ENCODE data around the gene SESTD1. TPM values are rescaled to one million over a fixed set of nuclear protein-coding genes. Genes with fewer than 3 reads are reported as not detected.
"Not testable (repeated sequence)": the region's sequence is repeated elsewhere in the genome, so short reads cannot be mapped to it uniquely, and the experiment has no call there.

SESTD1 gene
- total RNA-seq, 2 experiments from 2014 or later, result 11.6 to 13.1 TPM

- CTCF ChIA-PET, result no interaction called here
- Mint-ChIP-seq H3K27ac (no peak overlapping the region), H3K9me3 (peaks cover 2% of the 10 kb centered on the region), H3K4me1 (ENCODE audit: low read depth) (no peaks in the 10 kb centered on the region), H3K36me3 (no peaks in the 10 kb centered on the region), H3K27me3 (no peaks in the 10 kb centered on the region), H3K4me3 (no peak overlapping the region)
- DNase-seq, result no peak
- POLR2A ChIA-PET, result no interaction called here
- intact Hi-C loops (cut with micrococcal nuclease), result no loop called here
Measured at GRCh38 chr2:179068991-179069643, 195.5 kb downstream of the SESTD1 start.

GRCh38 chr2:179059026-179059700 is 205.5 kb downstream of the SESTD1 start:
- no peaks in the 10 kb centered on the region for H3K4me1 Mint-ChIP-seq (ENCODE audit: low read depth)
- no peaks in the 10 kb centered on the region for H3K36me3 Mint-ChIP-seq
- H3K4me3 Mint-ChIP-seq, result no peak overlapping the region
- no peaks in the 10 kb centered on the region for H3K27me3 Mint-ChIP-seq
- intact Hi-C loops (cut with micrococcal nuclease), result no loop called here
- H3K9me3 Mint-ChIP-seq, result no peaks in the 10 kb centered on the region
- CTCF ChIA-PET, result no interaction called here
- DNase-seq, result no peak
- no peak overlapping the region for H3K27ac Mint-ChIP-seq
- POLR2A ChIA-PET, result no interaction called here

GRCh38 chr2:179057737-179058136 is 206.9 kb downstream of the SESTD1 start:
- Mint-ChIP-seq H3K27me3 (no peaks in the 10 kb centered on the region), H3K4me3 (no peak overlapping the region), H3K27ac (no peak overlapping the region), H3K4me1 (ENCODE audit: low read depth) (no peaks in the 10 kb centered on the region), H3K36me3 (no peaks in the 10 kb centered on the region), H3K9me3 (no peaks in the 10 kb centered on the region)
- intact Hi-C loops (cut with micrococcal nuclease), result no loop called here
- CTCF ChIA-PET, result no interaction called here
- POLR2A ChIA-PET, result no interaction called here
- no peak for DNase-seq

GRCh38 chr2:179053568-179053967 is 211.1 kb downstream of the SESTD1 start:
- H3K27ac Mint-ChIP-seq; intact Hi-C loops (cut with micrococcal nuclease); CTCF ChIA-PET; H3K4me1 Mint-ChIP-seq (ENCODE audit: low read depth); H3K36me3 Mint-ChIP-seq; DNase-seq; H3K27me3 Mint-ChIP-seq; H3K9me3 Mint-ChIP-seq; H3K4me3 Mint-ChIP-seq; POLR2A ChIA-PET: not testable (repeated sequence)

Other genes with a start within 250 kb of the SESTD1 start
- gene CCDC141, start 214.7 kb downstream of the SESTD1 start, total RNA-seq, result 1 to 10 TPM in 1 of 2 experiments, under 1 TPM in 1; 0.93 to 1.3 TPM